ENCODE data around the gene MISP3.

GRCh38 chr19:14086098-14086497 is 13.5 kb downstream of the MISP3 start:
- no peak for TF ChIP-seq POLR2A (IDR thresholded peaks at IDR 0.05; ENCODE audit: low read length)
- no peak for TF ChIP-seq MYC (IDR thresholded peaks at IDR 0.05; ENCODE audit: borderline replicate concordance, low read length)
- no peak for TF ChIP-seq CTCF (IDR thresholded peaks at IDR 0.05)
- TF ChIP-seq POLR2AphosphoS2 (conservative IDR thresholded peaks at IDR 0.05; ENCODE audit: low read length): no peak
- TF ChIP-seq MAX (IDR thresholded peaks at IDR 0.05): no peak
- TF ChIP-seq EP300 (IDR thresholded peaks at IDR 0.05): no peak
- TF ChIP-seq ZFP36 (IDR thresholded peaks at IDR 0.05; ENCODE audit: borderline replicate concordance, partially characterized antibody): no peak
- TF ChIP-seq ESRRA (IDR thresholded peaks at IDR 0.05; ENCODE audit: borderline replicate concordance, low read length): no peak
